NT2/D1 (cell line): ENCODE measurements around the gene KDM2B.

Source experiments
- DNase-seq: peaks from one replicate; pipeline ENCODE4 v3.0.0-alpha.2; 2011; ENCODE audit warnings: low read depth, low spot score
- H3K27me3 ChIP-seq: 2 replicates; pipeline ENCODE4 v1.6.0; 2011; ENCODE audit warnings: mild to moderate bottlenecking; ENCODE audit not compliant: insufficient read length, insufficient read depth
- H3K36me3 ChIP-seq: 2 replicates; pipeline ENCODE4 v1.6.1; 2011; ENCODE audit warnings: mild to moderate bottlenecking, low read length, mixed read lengths; ENCODE audit not compliant: insufficient read depth, insufficient read length
- H3K4me1 ChIP-seq: 2 replicates; pipeline ENCODE4 v1.5.1; 2011; ENCODE audit not compliant: insufficient read depth, insufficient read length
- H3K4me3 ChIP-seq: 2 replicates; pipeline ENCODE4 v1.5.1; 2011; ENCODE audit warnings: low read depth; ENCODE audit not compliant: insufficient read length
- H3K9ac ChIP-seq: 2 replicates; pipeline ENCODE4 v1.6.0; 2011; ENCODE audit warnings: low read depth; ENCODE audit not compliant: insufficient read length
- H3K9me3 ChIP-seq: 2 replicates; pipeline ENCODE4 v1.5.1; 2011; ENCODE audit warnings: mild to moderate bottlenecking, low read length; ENCODE audit not compliant: insufficient read depth
- SUZ12 ChIP-seq: IDR thresholded peaks from 2 replicates; pipeline ENCODE4 v1.6.1; 2011; ENCODE audit not compliant: insufficient read length, insufficient read depth; ENCODE audit errors: extremely low read depth
- YY1 ChIP-seq: IDR thresholded peaks from 2 replicates; pipeline ENCODE4 v1.6.1; 2011; ENCODE audit not compliant: insufficient read length, insufficient read depth
- ZNF274 ChIP-seq: IDR thresholded peaks from 2 replicates; pipeline ENCODE4 v1.6.1; 2011; ENCODE audit warnings: mild to moderate bottlenecking, low read depth, low read length

Gene KDM2B

DNA sequence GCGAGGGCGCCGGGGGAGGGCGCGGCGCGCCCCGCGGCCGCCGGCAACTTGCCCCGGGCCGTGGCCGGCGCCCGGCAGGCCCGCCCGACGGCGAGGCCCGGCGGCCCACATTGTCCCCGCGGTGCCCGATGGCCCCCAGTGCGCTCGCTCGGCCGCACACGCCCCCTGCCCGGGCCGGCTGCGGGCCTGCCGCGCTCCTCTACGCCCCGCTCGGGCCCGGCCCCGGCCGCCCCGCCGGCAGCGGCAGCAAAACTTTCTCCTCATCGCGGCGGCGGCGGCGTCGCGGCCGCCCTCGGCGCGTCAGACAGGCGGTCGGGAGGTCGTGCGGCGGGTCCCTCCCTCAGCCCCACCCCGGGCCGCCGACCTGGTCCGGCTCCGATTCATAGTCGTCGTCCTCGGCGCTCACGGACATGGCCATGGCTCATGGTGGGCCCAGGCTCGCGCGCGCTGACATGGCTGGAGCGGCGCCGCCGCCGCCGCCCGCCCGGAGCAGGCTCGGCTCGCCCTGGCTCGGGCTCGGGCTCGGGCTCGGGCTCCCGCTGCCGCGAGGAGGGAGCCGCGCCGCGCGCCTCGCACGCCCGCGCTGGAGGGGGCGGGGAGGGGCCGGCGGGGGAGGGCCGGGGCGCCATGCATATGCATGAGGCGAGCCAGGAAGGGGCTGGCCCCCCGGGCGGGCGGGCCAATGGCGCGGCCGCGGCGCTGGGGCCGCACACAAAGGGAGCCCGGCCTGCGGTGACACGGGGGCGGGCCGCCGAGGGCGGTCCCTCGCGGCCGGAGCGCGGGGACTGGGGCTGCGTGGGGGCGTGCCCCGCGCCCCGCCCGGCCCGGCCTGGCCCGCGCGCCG is 113.8 kb downstream of the KDM2B start:
- no peaks in the 10 kb centered on the region for H3K4me1 ChIP-seq
- peaks cover 4% of the 10 kb centered on the region for H3K27me3 ChIP-seq
- H3K9me3 ChIP-seq, result no peaks in the 10 kb centered on the region
- peaks cover 14% of the 10 kb centered on the region for H3K36me3 ChIP-seq
- DNase-seq, result peak; percentile 76
- TF ChIP-seq ZNF274, result no peak
- no peak for TF ChIP-seq SUZ12
- no peak for TF ChIP-seq YY1
- H3K9ac ChIP-seq, result peak overlapping the region; percentile 87
- peak overlapping the region; percentile 60 for H3K4me3 ChIP-seq

DNA sequence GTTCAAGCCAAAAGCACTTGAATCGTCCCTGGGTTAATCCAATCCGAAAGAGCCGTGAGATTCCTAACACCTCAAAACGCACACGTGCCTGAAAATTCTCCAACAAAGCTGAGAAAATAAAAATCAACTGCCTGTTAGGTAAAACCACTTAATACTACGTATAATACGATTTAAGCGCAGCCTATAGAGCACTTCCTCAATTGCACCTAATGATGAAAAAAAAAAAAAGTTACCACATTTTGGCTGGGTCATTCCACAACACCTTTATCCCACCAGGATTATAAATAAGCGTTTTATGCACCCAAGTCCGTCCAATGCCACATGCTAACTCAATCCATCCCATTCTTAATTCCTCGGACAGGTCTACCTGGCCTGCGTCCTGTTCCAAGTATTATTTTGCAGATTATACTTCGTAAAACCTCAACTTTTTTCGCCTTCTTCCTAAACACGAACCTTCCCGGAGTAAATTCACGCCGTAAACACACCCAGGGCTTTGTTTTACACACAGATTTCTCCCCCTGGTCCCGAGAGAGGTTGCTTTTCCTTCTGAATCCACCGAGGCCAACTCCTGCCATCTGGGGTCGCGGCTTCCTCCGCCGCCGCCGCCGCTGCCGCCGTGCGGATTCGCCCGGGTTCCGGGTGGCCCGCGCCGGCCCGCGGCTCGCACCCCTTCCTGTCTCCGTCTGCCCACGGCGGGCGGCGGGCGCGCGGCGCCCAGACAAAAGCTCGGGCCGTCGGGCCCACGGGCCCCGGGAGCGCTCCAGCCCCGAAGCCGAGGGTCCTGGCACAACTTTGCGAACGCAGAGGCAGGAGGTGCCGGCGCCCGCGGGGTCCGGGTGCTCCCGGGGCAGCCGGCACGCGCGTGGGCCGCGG is 114.7 kb downstream of the KDM2B start:
- TF ChIP-seq ZNF274 (no peak), YY1 (no peak), SUZ12 (no peak)
- Histone ChIP-seq H3K9ac (peak overlapping the region; percentile 87), H3K27me3 (peaks cover 4% of the 10 kb centered on the region), H3K9me3 (no peaks in the 10 kb centered on the region), H3K36me3 (peaks cover 14% of the 10 kb centered on the region), H3K4me1 (no peaks in the 10 kb centered on the region), H3K4me3 (peak overlapping the region; percentile 56)
- no peak for DNase-seq

DNA sequence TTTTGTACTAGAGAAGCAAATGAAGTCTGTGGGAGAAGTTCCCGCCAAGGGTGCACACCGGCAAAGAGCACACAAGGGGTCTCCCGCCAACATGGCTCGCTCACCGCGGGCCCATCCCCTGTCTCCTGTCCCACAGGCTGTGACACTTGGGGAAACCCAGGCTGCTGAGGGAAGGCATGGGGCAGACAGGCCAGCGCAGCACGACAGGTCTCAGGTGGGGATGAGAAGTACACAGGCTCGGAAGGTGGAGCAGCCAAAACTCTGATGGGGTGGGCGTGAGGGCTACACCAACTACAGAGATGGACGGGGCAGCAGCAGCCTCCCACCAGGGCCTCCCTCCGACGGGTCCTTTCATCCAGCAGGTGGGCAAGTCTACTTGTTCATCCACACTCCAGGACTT is 116.5 kb downstream of the KDM2B start:
- no peak for DNase-seq
- H3K4me3 ChIP-seq, result no peak overlapping the region
- peaks cover 7% of the 10 kb centered on the region; the same call in 1 of the 2 replicates for H3K9me3 ChIP-seq
- H3K36me3 ChIP-seq, result peaks cover 24% of the 10 kb centered on the region
- H3K27me3 ChIP-seq, result peaks cover 4% of the 10 kb centered on the region
- no peak for TF ChIP-seq YY1
- no peak for TF ChIP-seq ZNF274
- no peak for TF ChIP-seq SUZ12
- no peak overlapping the region for H3K9ac ChIP-seq
- H3K4me1 ChIP-seq, result no peaks in the 10 kb centered on the region

DNA sequence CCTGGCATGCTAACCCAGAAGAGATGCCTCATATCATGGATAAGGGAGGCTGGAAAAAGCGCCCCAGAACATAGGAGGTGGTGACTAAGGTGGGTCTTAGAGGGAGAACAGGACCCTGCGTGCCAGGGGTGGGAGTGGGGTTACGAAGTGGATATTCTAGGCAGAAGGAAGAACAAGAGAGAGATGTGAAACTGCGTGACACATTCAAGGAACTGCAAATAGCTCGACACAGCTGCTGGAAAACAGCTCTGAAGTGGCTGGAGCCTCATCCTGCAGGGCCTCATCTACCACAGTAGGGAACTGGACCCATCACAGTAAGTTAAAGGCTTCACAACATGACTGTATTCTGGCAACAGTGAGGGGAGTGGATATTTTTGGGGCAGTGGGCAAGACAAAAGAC is 119.8 kb downstream of the KDM2B start:
- peaks cover 35% of the 10 kb centered on the region for H3K36me3 ChIP-seq
- no peak overlapping the region for H3K9ac ChIP-seq
- TF ChIP-seq YY1 (no peak), SUZ12 (no peak), ZNF274 (no peak)
- DNase-seq, result no peak
- H3K4me3 ChIP-seq, result no peak overlapping the region
- H3K4me1 ChIP-seq, result peaks cover 2% of the 10 kb centered on the region
- H3K9me3 ChIP-seq, result peaks cover 7% of the 10 kb centered on the region; the same call in 1 of the 2 replicates
- H3K27me3 ChIP-seq, result peaks cover 4% of the 10 kb centered on the region

DNA sequence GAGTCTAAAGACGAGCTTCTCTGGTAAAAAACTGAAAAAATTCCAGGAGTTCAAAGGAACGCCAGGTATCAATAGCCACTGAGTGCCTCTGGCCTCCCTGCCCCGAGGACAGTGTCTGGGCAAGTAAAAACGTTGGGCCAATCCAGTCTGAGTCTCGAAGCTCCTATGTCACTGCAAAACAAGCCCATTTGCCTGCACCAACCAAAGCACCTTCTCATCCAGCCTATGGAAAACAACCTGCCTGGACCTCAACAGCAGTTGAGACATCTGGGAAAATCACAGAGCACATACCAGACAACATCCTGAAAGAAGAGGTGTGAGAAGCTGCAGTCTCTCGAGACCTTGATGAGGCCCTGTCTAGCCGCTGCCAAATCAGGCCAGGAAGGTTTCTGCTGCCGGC is 124.3 kb downstream of the KDM2B start:
- Histone ChIP-seq H3K36me3 (peaks cover 49% of the 10 kb centered on the region), H3K9me3 (peaks cover 7% of the 10 kb centered on the region; the same call in 1 of the 2 replicates), H3K27me3 (no peaks in the 10 kb centered on the region), H3K4me1 (peaks cover 4% of the 10 kb centered on the region), H3K9ac (no peak overlapping the region), H3K4me3 (no peak overlapping the region)
- no peak for DNase-seq
- TF ChIP-seq SUZ12, result no peak
- no peak for TF ChIP-seq ZNF274
- no peak for TF ChIP-seq YY1

DNA sequence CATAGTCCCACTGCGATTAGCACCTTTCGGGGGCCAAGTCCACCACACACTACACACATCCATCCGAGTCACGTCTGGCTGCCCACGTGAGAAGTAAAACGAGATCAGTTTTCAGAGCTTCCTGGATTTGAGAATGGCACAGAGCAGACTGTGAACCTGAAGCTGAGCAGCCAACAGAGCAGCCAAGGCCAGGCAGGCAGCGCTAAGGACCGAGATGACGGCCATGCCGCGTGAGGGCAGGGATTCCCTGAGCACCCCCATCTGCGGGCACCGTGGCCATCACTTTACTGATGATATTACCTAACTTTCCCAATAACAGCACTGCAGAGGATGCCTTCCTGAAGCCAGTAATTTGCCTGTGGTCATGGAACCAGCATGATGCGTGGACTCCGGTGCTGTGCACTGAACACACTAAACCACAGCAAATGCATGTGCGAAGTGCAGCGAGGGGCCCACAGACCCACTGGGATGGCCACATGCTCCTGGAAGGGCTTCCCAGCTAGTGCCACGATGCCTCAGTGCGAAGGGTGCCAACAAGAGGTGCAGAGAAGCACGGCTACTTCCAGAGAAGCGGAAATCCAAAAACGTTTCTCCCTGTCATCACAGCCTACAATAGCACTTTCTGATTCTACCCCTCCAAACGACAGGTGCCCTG is 124.9 kb downstream of the KDM2B start:
- peaks cover 47% of the 10 kb centered on the region for H3K36me3 ChIP-seq

More for the DNA sequence above, 124.9 kb downstream of the KDM2B start:
- Histone ChIP-seq H3K9ac (no peak overlapping the region), H3K4me3 (no peak overlapping the region), H3K27me3 (no peaks in the 10 kb centered on the region), H3K9me3 (peaks cover 7% of the 10 kb centered on the region; the same call in 1 of the 2 replicates), H3K4me1 (peaks cover 4% of the 10 kb centered on the region)
- TF ChIP-seq YY1 (no peak), ZNF274 (no peak), SUZ12 (no peak)
- no peak for DNase-seq
